ENCODE measurements around the gene URM1. TPM values are rescaled to one million over a fixed set of nuclear protein-coding genes. Genes with fewer than 3 reads are reported as not detected.

Gene URM1
- total and polyA plus RNA-seq, 10 of the 15 experiments (the other 5 are each of a cell fraction or from before 2014, with no cell fraction given): 7.9 to 75.8 (median 63.7) TPM

DNA sequence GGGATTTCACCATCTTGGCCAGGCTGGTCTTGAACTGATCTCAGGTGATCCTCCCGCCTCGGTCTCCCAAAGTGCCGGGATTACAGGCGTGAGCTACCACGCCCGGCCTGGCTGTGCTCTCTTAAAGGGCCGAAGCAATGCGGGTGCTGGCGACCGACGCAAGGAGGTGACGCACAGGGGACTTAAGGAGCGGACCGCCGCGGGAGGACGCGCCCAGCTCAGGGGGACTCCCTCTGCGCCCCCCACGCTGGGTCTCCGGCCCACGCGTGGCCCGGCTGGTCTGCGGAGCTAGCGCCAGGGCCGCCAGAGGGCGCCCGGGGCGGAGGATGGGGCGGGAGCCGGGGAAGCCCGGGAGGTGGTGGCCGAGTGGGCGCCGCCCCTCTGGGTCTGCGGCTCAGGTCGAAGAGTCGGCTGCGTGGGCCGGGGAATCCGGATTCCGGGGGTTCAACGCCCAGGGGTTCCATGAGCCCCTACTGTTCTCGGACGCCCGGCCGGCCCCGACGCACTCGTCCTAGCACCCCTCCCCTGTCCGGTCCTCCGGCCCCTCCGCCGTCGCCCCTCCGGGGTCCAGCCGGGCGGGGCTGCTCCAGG lies 49.0 kb downstream of the URM1 start (continued):
- TF ChIP-seq, protein P1, sequence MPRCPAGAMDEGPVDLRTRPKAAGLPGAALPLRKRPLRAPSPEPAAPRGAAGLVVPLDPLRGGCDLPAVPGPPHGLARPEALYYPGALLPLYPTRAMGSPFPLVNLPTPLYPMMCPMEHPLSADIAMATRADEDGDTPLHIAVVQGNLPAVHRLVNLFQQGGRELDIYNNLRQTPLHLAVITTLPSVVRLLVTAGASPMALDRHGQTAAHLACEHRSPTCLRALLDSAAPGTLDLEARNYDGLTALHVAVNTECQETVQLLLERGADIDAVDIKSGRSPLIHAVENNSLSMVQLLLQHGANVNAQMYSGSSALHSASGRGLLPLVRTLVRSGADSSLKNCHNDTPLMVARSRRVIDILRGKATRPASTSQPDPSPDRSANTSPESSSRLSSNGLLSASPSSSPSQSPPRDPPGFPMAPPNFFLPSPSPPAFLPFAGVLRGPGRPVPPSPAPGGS (IDR thresholded peaks at IDR 0.05; ENCODE audit: borderline replicate concordance, insufficient read depth, low read depth, low read length, poor library complexity, severe bottlenecking): no peak
- TF ChIP-seq EZH2 (IDR thresholded peaks at IDR 0.05; ENCODE audit: borderline replicate concordance, control insufficient read depth, low read depth, low read length) (no peak), ZNF622 (IDR thresholded peaks at IDR 0.05) (no peak), MXI1 (IDR thresholded peaks at IDR 0.05; ENCODE audit: low read depth, low read length) (peak; percentile 34; the same call in 1 of the 2 replicates), SIN3A (IDR thresholded peaks at IDR 0.05; ENCODE audit: low read depth, low read length) (0 out of 2 replicates have a peak, but pooled peaks have one; percentile 17), ZNF384 (IDR thresholded peaks at IDR 0.05; ENCODE audit: borderline replicate concordance, low read depth, low read length) (no peak), SUZ12 (IDR thresholded peaks at IDR 0.05; ENCODE audit: unreplicated experiment) (no peak), KAT2A (conservative IDR thresholded peaks at IDR 0.05; ENCODE audit: control insufficient read depth, low read depth, low read length) (no peak), BMI1 (IDR thresholded peaks at IDR 0.05; ENCODE audit: borderline replicate concordance) (no peak), NR2F1 (conservative IDR thresholded peaks at IDR 0.05) (peak; percentile 81), ASH2L (IDR thresholded peaks at IDR 0.05; ENCODE audit: borderline replicate concordance, low read depth) (no peak), SMARCA5 (IDR thresholded peaks at IDR 0.05) (peak; percentile 92), MEF2A (IDR thresholded peaks at IDR 0.05; ENCODE audit: insufficient read depth, low read depth, low read length) (no peak), PAX5 (IDR thresholded peaks at IDR 0.05; ENCODE audit: borderline replicate concordance, low read depth, low read length) (peak; percentile 27; the same call in 1 of the 2 replicates), KDM1A (IDR thresholded peaks at IDR 0.05; ENCODE audit: borderline replicate concordance) (no peak), SRF (IDR thresholded peaks at IDR 0.05; ENCODE audit: low read depth in 2 of 2, low read length in 2 of 2) (no peak), RELA (IDR thresholded peaks at IDR 0.05; ENCODE audit: borderline replicate concordance, partially characterized antibody) (peak; percentile 56), SUPT20H (IDR thresholded peaks at IDR 0.05; ENCODE audit: borderline replicate concordance, control insufficient read depth, low read depth, low read length) (no peak), WRNIP1 (IDR thresholded peaks at IDR 0.05; ENCODE audit: borderline replicate concordance, low read depth, low read length) (no peak), ETV6 (conservative IDR thresholded peaks at IDR 0.05 in 1 of 2, IDR thresholded peaks at IDR 0.05 in 1 of 2; ENCODE audit: borderline replicate concordance in 1 of 2, low read depth in 1 of 2) (no peak), CREM (IDR thresholded peaks at IDR 0.05; ENCODE audit: low read depth) (peak; percentile 34; the same call in 1 of the 2 replicates), NR2C2 (IDR thresholded peaks at IDR 0.05; ENCODE audit: borderline replicate concordance, control insufficient read depth, insufficient read length, low read depth) (no peak)
- TF ChIP-seq, protein P2, sequence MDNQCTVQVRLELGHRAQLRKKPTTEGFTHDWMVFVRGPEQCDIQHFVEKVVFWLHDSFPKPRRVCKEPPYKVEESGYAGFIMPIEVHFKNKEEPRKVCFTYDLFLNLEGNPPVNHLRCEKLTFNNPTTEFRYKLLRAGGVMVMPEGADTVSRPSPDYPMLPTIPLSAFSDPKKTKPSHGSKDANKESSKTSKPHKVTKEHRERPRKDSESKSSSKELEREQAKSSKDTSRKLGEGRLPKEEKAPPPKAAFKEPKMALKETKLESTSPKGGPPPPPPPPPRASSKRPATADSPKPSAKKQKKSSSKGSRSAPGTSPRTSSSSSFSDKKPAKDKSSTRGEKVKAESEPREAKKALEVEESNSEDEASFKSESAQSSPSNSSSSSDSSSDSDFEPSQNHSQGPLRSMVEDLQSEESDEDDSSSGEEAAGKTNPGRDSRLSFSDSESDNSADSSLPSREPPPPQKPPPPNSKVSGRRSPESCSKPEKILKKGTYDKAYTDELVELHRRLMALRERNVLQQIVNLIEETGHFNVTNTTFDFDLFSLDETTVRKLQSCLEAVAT (IDR thresholded peaks at IDR 0.05): no peak
- TF ChIP-seq, protein P3, sequence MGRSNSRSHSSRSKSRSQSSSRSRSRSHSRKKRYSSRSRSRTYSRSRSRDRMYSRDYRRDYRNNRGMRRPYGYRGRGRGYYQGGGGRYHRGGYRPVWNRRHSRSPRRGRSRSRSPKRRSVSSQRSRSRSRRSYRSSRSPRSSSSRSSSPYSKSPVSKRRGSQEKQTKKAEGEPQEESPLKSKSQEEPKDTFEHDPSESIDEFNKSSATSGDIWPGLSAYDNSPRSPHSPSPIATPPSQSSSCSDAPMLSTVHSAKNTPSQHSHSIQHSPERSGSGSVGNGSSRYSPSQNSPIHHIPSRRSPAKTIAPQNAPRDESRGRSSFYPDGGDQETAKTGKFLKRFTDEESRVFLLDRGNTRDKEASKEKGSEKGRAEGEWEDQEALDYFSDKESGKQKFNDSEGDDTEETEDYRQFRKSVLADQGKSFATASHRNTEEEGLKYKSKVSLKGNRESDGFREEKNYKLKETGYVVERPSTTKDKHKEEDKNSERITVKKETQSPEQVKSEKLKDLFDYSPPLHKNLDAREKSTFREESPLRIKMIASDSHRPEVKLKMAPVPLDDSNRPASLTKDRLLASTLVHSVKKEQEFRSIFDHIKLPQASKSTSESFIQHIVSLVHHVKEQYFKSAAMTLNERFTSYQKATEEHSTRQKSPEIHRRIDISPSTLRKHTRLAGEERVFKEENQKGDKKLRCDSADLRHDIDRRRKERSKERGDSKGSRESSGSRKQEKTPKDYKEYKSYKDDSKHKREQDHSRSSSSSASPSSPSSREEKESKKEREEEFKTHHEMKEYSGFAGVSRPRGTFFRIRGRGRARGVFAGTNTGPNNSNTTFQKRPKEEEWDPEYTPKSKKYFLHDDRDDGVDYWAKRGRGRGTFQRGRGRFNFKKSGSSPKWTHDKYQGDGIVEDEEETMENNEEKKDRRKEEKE (IDR thresholded peaks at IDR 0.05): no peak

Measured in GM12878 (cell line).